ENCODE results near the gene LLPH. TPM values are rescaled to one million over a fixed set of nuclear protein-coding genes. Genes with fewer than 3 reads are reported as not detected.

The LLPH gene
- total RNA-seq, 1 donor from 2014 or later = 14.4 TPM

- H3K36me3 Mint-ChIP-seq (ENCODE audit: unreplicated experiment) = peaks cover 16% of the 10 kb centered on the region
- peaks cover 1% of the 10 kb centered on the region for H3K9me3 Mint-ChIP-seq (ENCODE audit: unreplicated experiment)
- peak; percentile 55 for TF ChIP-seq CTCF (IDR thresholded peaks at IDR 0.05; ENCODE audit: partially characterized antibody, unreplicated experiment)
- peak within 1 kb of the TSS; percentile 96 for H3K4me3 Mint-ChIP-seq (ENCODE audit: unreplicated experiment)
- peaks cover 2% of the 10 kb centered on the region for H3K27me3 Mint-ChIP-seq (ENCODE audit: unreplicated experiment)
- peaks cover 5% of the 10 kb centered on the region for H3K4me1 Mint-ChIP-seq (ENCODE audit: low read depth, unreplicated experiment)
- peak; percentile 85 for DNase-seq
- H3K27ac Mint-ChIP-seq (ENCODE audit: unreplicated experiment) = peak within 1 kb of the TSS; percentile 96
These were observed 38.9 kb upstream of the LLPH start, which contains the start of gene TMBIM4 for GRCh38 chr12:66169221-66170170. Gene TMBIM4, minus strand, starts transcription at chr12:66169996. Its CDS starts 45 bp downstream, at chr12:66169951.

- peaks cover 18% of the 10 kb centered on the region for H3K36me3 Mint-ChIP-seq (ENCODE audit: unreplicated experiment)
- peak overlapping the region; percentile 1 for H3K4me3 Mint-ChIP-seq (ENCODE audit: unreplicated experiment)
- no peak for DNase-seq
- peaks cover 1% of the 10 kb centered on the region for H3K9me3 Mint-ChIP-seq (ENCODE audit: unreplicated experiment)
- H3K27me3 Mint-ChIP-seq (ENCODE audit: unreplicated experiment) = peaks cover 2% of the 10 kb centered on the region
- H3K27ac Mint-ChIP-seq (ENCODE audit: unreplicated experiment) = no peak overlapping the region
- no peak for TF ChIP-seq CTCF (IDR thresholded peaks at IDR 0.05; ENCODE audit: partially characterized antibody, unreplicated experiment)
- peaks cover 5% of the 10 kb centered on the region for H3K4me1 Mint-ChIP-seq (ENCODE audit: low read depth, unreplicated experiment)
These were observed 37.9 kb upstream of the LLPH start for GRCh38 chr12:66168410-66168809.

- Mint-ChIP-seq H3K9me3 (ENCODE audit: unreplicated experiment) (peaks cover 1% of the 10 kb centered on the region), H3K27me3 (ENCODE audit: unreplicated experiment) (peaks cover 2% of the 10 kb centered on the region), H3K27ac (ENCODE audit: unreplicated experiment) (no peak overlapping the region), H3K36me3 (ENCODE audit: unreplicated experiment) (peaks cover 14% of the 10 kb centered on the region), H3K4me3 (ENCODE audit: unreplicated experiment) (no peak overlapping the region), H3K4me1 (ENCODE audit: low read depth, unreplicated experiment) (peaks cover 5% of the 10 kb centered on the region)
- DNase-seq = no peak
- no peak for TF ChIP-seq CTCF (IDR thresholded peaks at IDR 0.05; ENCODE audit: partially characterized antibody, unreplicated experiment)
These were observed 36.0 kb upstream of the LLPH start for GRCh38 chr12:66166561-66166960.

GRCh38 chr12:66165141-66165540 is 34.6 kb upstream of the LLPH start:
- peaks cover 3% of the 10 kb centered on the region for H3K4me1 Mint-ChIP-seq (ENCODE audit: low read depth, unreplicated experiment)
- H3K27ac Mint-ChIP-seq (ENCODE audit: unreplicated experiment) = no peak overlapping the region
- H3K36me3 Mint-ChIP-seq (ENCODE audit: unreplicated experiment) = peaks cover 14% of the 10 kb centered on the region
- no peak for DNase-seq
- H3K9me3 Mint-ChIP-seq (ENCODE audit: unreplicated experiment) = no peaks in the 10 kb centered on the region
- no peak overlapping the region for H3K4me3 Mint-ChIP-seq (ENCODE audit: unreplicated experiment)
- TF ChIP-seq CTCF (IDR thresholded peaks at IDR 0.05; ENCODE audit: partially characterized antibody, unreplicated experiment) = no peak
- no peaks in the 10 kb centered on the region for H3K27me3 Mint-ChIP-seq (ENCODE audit: unreplicated experiment)

GRCh38 chr12:66164349-66164821 is 33.8 kb upstream of the LLPH start:
- Mint-ChIP-seq H3K27me3 (ENCODE audit: unreplicated experiment) (no peaks in the 10 kb centered on the region), H3K27ac (ENCODE audit: unreplicated experiment) (no peak overlapping the region), H3K4me3 (ENCODE audit: unreplicated experiment) (no peak overlapping the region), H3K9me3 (ENCODE audit: unreplicated experiment) (no peaks in the 10 kb centered on the region), H3K36me3 (ENCODE audit: unreplicated experiment) (peaks cover 14% of the 10 kb centered on the region), H3K4me1 (ENCODE audit: low read depth, unreplicated experiment) (peaks cover 3% of the 10 kb centered on the region)
- TF ChIP-seq CTCF (IDR thresholded peaks at IDR 0.05; ENCODE audit: partially characterized antibody, unreplicated experiment) = no peak
- DNase-seq = no peak
